Natural killer cell treated with Interleukin-12 subunit alpha and Interleukin-12 subunit beta and Interleukin-15 and Interleukin-18, amount 100 ng/mL, for 72 hours (primary cell): ENCODE data around the gene RNASE12. TPM values are rescaled to one million over a fixed set of nuclear protein-coding genes. Genes with fewer than 3 reads are reported as not detected.
A peak's percentile ranks its signal among the peaks of the same experiment; 100 is the strongest.
"Not testable (repeated sequence)": the region's sequence is repeated elsewhere in the genome, so short reads cannot be mapped to it uniquely, and the experiment has no call there.

Source experiments
- ATAC-seq, 2 donors: fragments of 150-1000 bp; cut with Tn5 transposase in 1 of 2; sonication (Bioruptor Pico), chemical (Tn5 transposase) in 1 of 2; 2 replicates each; pipeline ENCODE4 v1.10.0; 2021
- DNase-seq: peaks from one replicate; pipeline ENCODE4 v3.0.0; 2022; ENCODE audit warnings: low spot score
- H3K27ac Mint-ChIP-seq, 2 donors: 1 replicate in 1 of 2; 2 replicates in 1 of 2; pipeline ENCODE4 v1.8.0; 2022; ENCODE audit warnings: mixed read lengths in 2 of 2, mild to moderate bottlenecking in 1 of 2, moderate library complexity in 1 of 2
- H3K27me3 Mint-ChIP-seq, 2 donors: 1 replicate in 1 of 2; 2 replicates in 1 of 2; pipeline ENCODE4 v1.8.0; 2022; ENCODE audit warnings: mixed read lengths in 2 of 2
- H3K36me3 Mint-ChIP-seq: one replicate; pipeline ENCODE4 v1.8.0; 2022; ENCODE audit warnings: mixed read lengths
- H3K4me1 Mint-ChIP-seq, 2 donors: 1 replicate in 1 of 2; 2 replicates in 1 of 2; pipeline ENCODE4 v1.8.0; 2022; ENCODE audit warnings: low read depth in 2 of 2, mixed read lengths in 2 of 2, mild to moderate bottlenecking in 1 of 2
- H3K4me3 Mint-ChIP-seq: one replicate; pipeline ENCODE4 v1.8.0; 2022; ENCODE audit warnings: mixed read lengths
- H3K9me3 Mint-ChIP-seq: 2 replicates; pipeline ENCODE4 v1.8.0; 2022; ENCODE audit warnings: mixed read lengths
- total RNA-seq, 2 donors: library from RNA; stranded (reverse); gene quantifications; one replicate each; pipeline ENCODE4 v1.2.3, GENCODE V29; 2022

The RNASE12 gene
- total RNA-seq, 2 donors from 2014 or later: not detected

- DNase-seq (no peak), ATAC-seq (no peak)
- no peaks in the 10 kb centered on the region for H3K4me1 Mint-ChIP-seq
- H3K9me3 Mint-ChIP-seq: no peaks in the 10 kb centered on the region
- no peak overlapping the region for H3K27ac Mint-ChIP-seq
- H3K27me3 Mint-ChIP-seq: peaks cover 6 to 19% of the 10 kb centered on the region in 2 donors
- no peaks in the 10 kb centered on the region for H3K36me3 Mint-ChIP-seq
- H3K4me3 Mint-ChIP-seq: no peak overlapping the region
Measured at GRCh38 chr14:20580242-20580641, 10.9 kb downstream of the RNASE12 start.

GRCh38 chr14:20578784-20579502 is 12.2 kb downstream of the RNASE12 start:
- Mint-ChIP-seq H3K4me3 (no peak overlapping the region), H3K27me3 (peaks cover 2 to 15% of the 10 kb centered on the region in 2 donors), H3K27ac (no peak overlapping the region), H3K36me3 (no peaks in the 10 kb centered on the region), H3K9me3 (no peaks in the 10 kb centered on the region), H3K4me1 (no peaks in the 10 kb centered on the region)
- ATAC-seq (peak in 1 of 2 donors; percentile 53), DNase-seq (no peak)

- Mint-ChIP-seq H3K27ac (no peak overlapping the region), H3K36me3 (no peaks in the 10 kb centered on the region), H3K27me3 (peaks cover 2 to 14% of the 10 kb centered on the region in 2 donors), H3K4me3 (no peak overlapping the region), H3K9me3 (no peaks in the 10 kb centered on the region), H3K4me1 (no peaks in the 10 kb centered on the region)
- DNase-seq (no peak), ATAC-seq (no peak)
Measured at GRCh38 chr14:20578325-20578724, 12.9 kb downstream of the RNASE12 start.

GRCh38 chr14:20572382-20572990 is 18.7 kb downstream of the RNASE12 start:
- H3K9me3 Mint-ChIP-seq, H3K36me3 Mint-ChIP-seq, H3K27ac Mint-ChIP-seq, H3K27me3 Mint-ChIP-seq, H3K4me1 Mint-ChIP-seq, DNase-seq, ATAC-seq, H3K4me3 Mint-ChIP-seq: not testable (repeated sequence)

- peak; percentile 65 for DNase-seq
- peak overlapping the region; percentile 15 for H3K4me3 Mint-ChIP-seq
- ATAC-seq: peak in 1 of 2 donors; percentile 67
- H3K4me1 Mint-ChIP-seq, H3K36me3 Mint-ChIP-seq, H3K9me3 Mint-ChIP-seq, H3K27me3 Mint-ChIP-seq: not testable (repeated sequence)
- H3K27ac Mint-ChIP-seq: peak overlapping the region; percentile 60 to 77
Measured at GRCh38 chr14:20570720-20571119, 20.5 kb downstream of the RNASE12 start.

- ATAC-seq, H3K27ac Mint-ChIP-seq, H3K36me3 Mint-ChIP-seq, H3K4me1 Mint-ChIP-seq, H3K9me3 Mint-ChIP-seq, H3K27me3 Mint-ChIP-seq, DNase-seq, H3K4me3 Mint-ChIP-seq: not testable (repeated sequence)
Measured at GRCh38 chr14:20569865-20570264, 21.3 kb downstream of the RNASE12 start.

- H3K9me3 Mint-ChIP-seq: no peaks in the 10 kb centered on the region
- no peak overlapping the region for H3K27ac Mint-ChIP-seq
- H3K4me1 Mint-ChIP-seq: peaks cover 0 to 9% of the 10 kb centered on the region in 2 donors
- no peak for DNase-seq
- no peak overlapping the region for H3K4me3 Mint-ChIP-seq
- peaks cover 5% of the 10 kb centered on the region for H3K36me3 Mint-ChIP-seq
- no peak for ATAC-seq
- peaks cover 0 to 6% of the 10 kb centered on the region in 2 donors for H3K27me3 Mint-ChIP-seq
Measured at GRCh38 chr14:20569066-20569465, 22.1 kb downstream of the RNASE12 start.

- Mint-ChIP-seq H3K9me3 (no peaks in the 10 kb centered on the region), H3K4me1 (peaks cover 0 to 9% of the 10 kb centered on the region in 2 donors), H3K27me3 (peaks cover 1 to 6% of the 10 kb centered on the region in 2 donors), H3K27ac (peak overlapping the region in 1 of 2 donors; percentile 13), H3K4me3 (no peak overlapping the region), H3K36me3 (peaks cover 5% of the 10 kb centered on the region)
- no peak for DNase-seq
- no peak for ATAC-seq
Measured at GRCh38 chr14:20568393-20568792, 22.8 kb downstream of the RNASE12 start.

- not testable (repeated sequence) for H3K4me3 Mint-ChIP-seq, DNase-seq, H3K36me3 Mint-ChIP-seq, H3K27ac Mint-ChIP-seq, H3K4me1 Mint-ChIP-seq, ATAC-seq, H3K27me3 Mint-ChIP-seq, H3K9me3 Mint-ChIP-seq
Measured at GRCh38 chr14:20567199-20567598, 24.0 kb downstream of the RNASE12 start.

- DNase-seq (no peak), ATAC-seq (no peak)
- Mint-ChIP-seq H3K9me3 (no peaks in the 10 kb centered on the region), H3K4me3 (no peak overlapping the region), H3K4me1 (no peaks in the 10 kb centered on the region), H3K27ac (no peak overlapping the region), H3K36me3 (peaks cover 5% of the 10 kb centered on the region), H3K27me3 (peaks cover 6 to 8% of the 10 kb centered on the region in 2 donors)
Measured at GRCh38 chr14:20564501-20564997, 26.6 kb downstream of the RNASE12 start.

GRCh38 chr14:20563971-20564370 is 27.2 kb downstream of the RNASE12 start:
- Mint-ChIP-seq H3K9me3 (no peaks in the 10 kb centered on the region), H3K4me1 (no peaks in the 10 kb centered on the region), H3K4me3 (no peak overlapping the region), H3K27ac (no peak overlapping the region), H3K36me3 (peaks cover 5% of the 10 kb centered on the region), H3K27me3 (peaks cover 8 to 12% of the 10 kb centered on the region in 2 donors)
- DNase-seq (no peak), ATAC-seq (no peak)

- H3K9me3 Mint-ChIP-seq: no peaks in the 10 kb centered on the region
- ATAC-seq (no peak), DNase-seq (no peak)
- no peaks in the 10 kb centered on the region for H3K36me3 Mint-ChIP-seq
- no peak within 1 kb of the TSS for H3K27ac Mint-ChIP-seq
- no peak within 1 kb of the TSS for H3K4me3 Mint-ChIP-seq
- peaks cover 12 to 20% of the 10 kb centered on the region in 2 donors for H3K27me3 Mint-ChIP-seq
- H3K4me1 Mint-ChIP-seq: no peaks in the 10 kb centered on the region
Measured at GRCh38 chr14:20560961-20561360, 30.2 kb downstream of the RNASE12 start, which contains the start of gene RNASE9. TSS of gene RNASE9 (minus strand) at chr14:20561047.

GRCh38 chr14:20559461-20559904 is 31.7 kb downstream of the RNASE12 start:
- Mint-ChIP-seq H3K9me3 (no peaks in the 10 kb centered on the region), H3K36me3 (no peaks in the 10 kb centered on the region), H3K27ac (no peak overlapping the region), H3K4me3 (no peak overlapping the region), H3K4me1 (no peaks in the 10 kb centered on the region), H3K27me3 (peaks cover 9 to 20% of the 10 kb centered on the region in 2 donors)
- ATAC-seq: no peak
- DNase-seq: no peak

GRCh38 chr14:20557212-20557542 is 34.0 kb downstream of the RNASE12 start:
- Mint-ChIP-seq H3K27ac (no peak overlapping the region), H3K36me3 (no peaks in the 10 kb centered on the region), H3K4me1 (no peaks in the 10 kb centered on the region), H3K9me3 (no peaks in the 10 kb centered on the region), H3K27me3 (peaks cover 9 to 15% of the 10 kb centered on the region in 2 donors), H3K4me3 (no peak overlapping the region)
- DNase-seq (no peak), ATAC-seq (no peak)
